NT2/D1 (cell line): ENCODE data around the gene PKP1.
"Not testable (repeated sequence)": the region's sequence is repeated elsewhere in the genome, so short reads cannot be mapped to it uniquely, and the experiment has no call there.

Experiments used
- DNase-seq: peaks from one replicate; pipeline ENCODE4 v3.0.0-alpha.2; 2011; ENCODE audit warnings: low read depth, low spot score
- H3K27me3 ChIP-seq: 2 replicates; pipeline ENCODE4 v1.6.0; 2011; ENCODE audit warnings: mild to moderate bottlenecking; ENCODE audit not compliant: insufficient read length, insufficient read depth
- H3K36me3 ChIP-seq: 2 replicates; pipeline ENCODE4 v1.6.1; 2011; ENCODE audit warnings: mild to moderate bottlenecking, low read length, mixed read lengths; ENCODE audit not compliant: insufficient read depth, insufficient read length
- H3K4me1 ChIP-seq: 2 replicates; pipeline ENCODE4 v1.5.1; 2011; ENCODE audit not compliant: insufficient read depth, insufficient read length
- H3K4me3 ChIP-seq: 2 replicates; pipeline ENCODE4 v1.5.1; 2011; ENCODE audit warnings: low read depth; ENCODE audit not compliant: insufficient read length
- H3K9ac ChIP-seq: 2 replicates; pipeline ENCODE4 v1.6.0; 2011; ENCODE audit warnings: low read depth; ENCODE audit not compliant: insufficient read length
- H3K9me3 ChIP-seq: 2 replicates; pipeline ENCODE4 v1.5.1; 2011; ENCODE audit warnings: mild to moderate bottlenecking, low read length; ENCODE audit not compliant: insufficient read depth
- SUZ12 ChIP-seq: IDR thresholded peaks from 2 replicates; pipeline ENCODE4 v1.6.1; 2011; ENCODE audit not compliant: insufficient read length, insufficient read depth; ENCODE audit errors: extremely low read depth
- YY1 ChIP-seq: IDR thresholded peaks from 2 replicates; pipeline ENCODE4 v1.6.1; 2011; ENCODE audit not compliant: insufficient read length, insufficient read depth
- ZNF274 ChIP-seq: IDR thresholded peaks from 2 replicates; pipeline ENCODE4 v1.6.1; 2011; ENCODE audit warnings: mild to moderate bottlenecking, low read depth, low read length

The PKP1 gene

DNA sequence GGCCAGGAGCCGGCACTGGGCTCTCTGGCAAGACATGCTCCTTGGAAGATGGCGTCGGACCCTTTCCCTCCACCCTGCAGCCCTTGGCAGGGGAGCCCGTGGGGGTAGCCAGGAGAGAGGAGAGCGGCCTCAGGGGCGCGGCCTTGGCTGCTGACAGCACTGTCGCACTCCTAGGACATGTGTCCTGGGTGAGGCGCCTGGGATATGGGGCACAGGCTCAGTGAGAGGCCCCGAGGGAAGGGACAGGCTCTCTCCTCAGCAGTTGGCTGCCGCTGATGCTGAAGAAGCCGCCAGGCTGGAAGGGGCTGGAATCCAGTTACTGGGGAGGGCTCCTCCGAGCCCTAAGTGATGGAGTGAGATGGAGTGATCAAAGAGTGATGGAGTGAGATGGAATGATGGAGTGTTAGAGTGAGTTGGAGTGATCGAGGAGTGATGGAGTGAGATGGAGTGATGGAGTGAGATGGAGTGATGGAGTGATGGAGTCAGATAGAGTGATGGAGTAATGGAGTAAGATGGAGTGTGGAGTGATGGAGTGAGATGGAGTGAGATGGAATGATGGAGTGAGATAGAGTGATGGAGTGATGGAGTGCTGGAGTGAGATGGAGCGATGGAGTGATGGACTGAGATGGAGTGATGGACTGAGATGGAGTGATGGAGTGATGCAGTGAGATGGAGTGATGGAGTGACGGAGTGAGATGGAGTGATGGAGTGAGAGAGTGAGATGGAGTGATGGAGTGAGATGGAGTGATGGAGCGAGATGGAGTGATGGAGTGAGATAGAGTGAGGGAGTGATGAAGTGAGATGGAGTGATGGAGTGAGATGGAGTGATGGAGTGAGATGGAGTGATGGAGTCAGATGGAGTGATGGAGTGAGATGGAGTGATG, 27.6 kb upstream of the PKP1 start:
- TF ChIP-seq SUZ12 (no peak), ZNF274 (no peak), YY1 (no peak)
- Histone ChIP-seq H3K36me3 (no peaks in the 10 kb centered on the region), H3K4me1 (peaks cover 11% of the 10 kb centered on the region), H3K9me3 (no peaks in the 10 kb centered on the region), H3K27me3 (peaks cover 7% of the 10 kb centered on the region), H3K9ac (no peak overlapping the region), H3K4me3 (no peak overlapping the region)
- no peak for DNase-seq

DNA sequence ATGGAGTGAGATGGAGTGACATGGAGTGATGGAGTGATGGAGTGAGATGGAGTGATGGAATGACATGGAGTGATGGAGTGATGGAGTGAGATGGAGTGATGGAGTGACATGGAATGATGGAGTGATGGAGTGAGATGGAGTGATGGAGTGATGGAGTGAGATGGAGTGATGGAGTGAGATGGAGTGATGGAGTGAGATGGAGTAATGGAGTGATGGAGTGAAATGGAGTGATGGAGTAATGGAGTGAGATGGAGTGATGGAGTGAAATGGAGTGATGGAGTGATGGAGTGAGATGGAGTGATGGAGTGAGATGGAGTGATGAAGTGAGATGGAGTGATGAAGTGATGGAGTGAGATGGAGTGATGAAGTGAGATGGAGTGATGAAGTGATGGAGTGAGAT, 25.2 kb upstream of the PKP1 start:
- H3K9me3 ChIP-seq, H3K36me3 ChIP-seq, H3K4me3 ChIP-seq, H3K27me3 ChIP-seq, DNase-seq, H3K9ac ChIP-seq: not testable (repeated sequence)
- H3K4me1 ChIP-seq = peaks cover 11% of the 10 kb centered on the region

DNA sequence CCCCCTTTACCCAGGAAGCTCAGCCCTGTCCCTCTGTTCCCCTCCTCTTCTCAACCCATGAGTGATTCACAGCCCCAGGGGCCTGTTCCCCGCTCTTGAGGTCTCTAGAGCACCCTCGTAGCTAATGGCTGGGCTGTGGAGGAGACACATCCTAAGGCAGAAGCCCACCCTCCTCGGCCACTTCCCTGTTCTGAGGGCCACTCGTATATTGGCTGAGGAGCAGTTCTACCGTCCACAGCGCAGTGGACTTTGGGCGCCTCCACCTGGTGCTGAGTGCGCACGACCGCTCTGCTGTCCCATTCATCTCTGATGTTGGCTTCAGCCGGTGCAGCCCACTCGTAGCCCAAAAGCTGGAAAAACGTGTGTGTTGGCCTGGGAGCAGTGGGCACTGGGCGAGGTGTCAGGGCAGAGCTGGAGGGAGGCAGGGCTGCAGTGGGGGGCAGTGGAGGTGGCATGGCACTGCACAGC, 24.5 kb upstream of the PKP1 start:
- H3K4me3 ChIP-seq = no peak overlapping the region
- H3K4me1 ChIP-seq = peaks cover 11% of the 10 kb centered on the region
- no peaks in the 10 kb centered on the region for H3K9me3 ChIP-seq
- DNase-seq = no peak
- peaks cover 8% of the 10 kb centered on the region for H3K27me3 ChIP-seq
- no peak overlapping the region for H3K9ac ChIP-seq
- no peaks in the 10 kb centered on the region for H3K36me3 ChIP-seq
- TF ChIP-seq ZNF274 (no peak), YY1 (no peak), SUZ12 (no peak)

DNA sequence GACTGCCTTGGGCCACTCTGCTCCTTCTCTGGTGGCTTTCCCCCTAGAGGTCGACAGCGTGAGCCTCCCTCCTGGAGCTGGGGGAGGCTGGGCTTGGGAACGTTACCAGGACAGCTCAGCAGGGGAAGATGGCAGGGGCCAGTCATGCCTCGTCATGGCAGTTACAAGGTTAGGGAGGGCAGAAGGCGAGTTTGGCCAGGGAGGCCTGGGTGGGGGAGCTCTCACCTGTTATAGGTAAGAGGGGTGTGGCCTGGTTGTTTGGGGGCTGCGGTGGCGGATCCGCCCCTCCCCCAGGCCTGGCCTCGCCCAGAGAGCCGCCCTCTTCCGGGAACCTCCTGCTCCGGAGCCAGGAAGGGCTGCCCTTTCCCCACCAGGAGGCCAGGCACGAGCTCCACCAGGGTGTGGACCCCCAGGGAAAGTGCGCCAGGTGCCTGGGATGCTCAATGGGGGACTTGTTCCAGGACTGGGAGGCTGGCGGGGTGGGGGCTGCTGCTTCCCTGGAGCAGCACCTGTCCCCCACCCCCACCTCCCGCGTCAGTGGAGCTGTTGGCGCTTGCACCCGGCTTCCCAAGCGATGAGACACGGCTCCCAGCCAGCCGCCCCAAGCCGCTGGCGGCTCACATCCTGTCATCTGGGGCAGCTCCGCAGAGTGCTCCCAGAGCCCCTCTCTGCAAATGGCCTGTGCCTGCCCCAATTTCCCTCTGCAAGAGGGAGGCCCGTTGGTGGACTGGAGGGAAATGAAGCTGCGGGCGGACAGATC, 23.6 kb upstream of the PKP1 start:
- Histone ChIP-seq H3K9me3 (no peaks in the 10 kb centered on the region), H3K4me3 (peak overlapping the region; percentile 15), H3K9ac (peak overlapping the region; percentile 24), H3K27me3 (peaks cover 8% of the 10 kb centered on the region), H3K4me1 (peaks cover 8% of the 10 kb centered on the region), H3K36me3 (no peaks in the 10 kb centered on the region)
- no peak for DNase-seq
- TF ChIP-seq YY1 (no peak), ZNF274 (no peak), SUZ12 (no peak)

DNA sequence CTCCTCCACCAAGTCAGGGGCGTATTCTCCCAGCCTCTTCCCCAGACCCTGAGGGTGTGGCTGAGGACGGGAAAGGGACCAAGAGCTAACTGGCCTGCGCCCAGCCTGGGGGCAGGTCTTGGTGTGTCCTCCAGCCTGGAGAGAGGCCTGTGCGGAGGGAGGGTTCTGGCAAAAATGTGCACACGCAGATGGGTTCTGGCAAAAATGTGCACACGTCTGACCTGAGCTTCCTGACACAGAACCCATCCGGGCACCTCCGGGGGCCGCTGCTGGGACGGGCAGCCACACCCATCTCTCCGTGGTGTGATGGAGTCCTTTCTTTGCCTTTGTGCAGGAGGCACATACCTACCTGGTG, 23.1 kb upstream of the PKP1 start:
- Histone ChIP-seq H3K4me1 (peaks cover 8% of the 10 kb centered on the region), H3K36me3 (no peaks in the 10 kb centered on the region), H3K27me3 (peaks cover 8% of the 10 kb centered on the region), H3K9me3 (no peaks in the 10 kb centered on the region), H3K9ac (peak overlapping the region; percentile 24), H3K4me3 (peak overlapping the region; percentile 15)
- DNase-seq = no peak
- TF ChIP-seq YY1 = no peak
- no peak for TF ChIP-seq ZNF274
- TF ChIP-seq SUZ12 = no peak

DNA sequence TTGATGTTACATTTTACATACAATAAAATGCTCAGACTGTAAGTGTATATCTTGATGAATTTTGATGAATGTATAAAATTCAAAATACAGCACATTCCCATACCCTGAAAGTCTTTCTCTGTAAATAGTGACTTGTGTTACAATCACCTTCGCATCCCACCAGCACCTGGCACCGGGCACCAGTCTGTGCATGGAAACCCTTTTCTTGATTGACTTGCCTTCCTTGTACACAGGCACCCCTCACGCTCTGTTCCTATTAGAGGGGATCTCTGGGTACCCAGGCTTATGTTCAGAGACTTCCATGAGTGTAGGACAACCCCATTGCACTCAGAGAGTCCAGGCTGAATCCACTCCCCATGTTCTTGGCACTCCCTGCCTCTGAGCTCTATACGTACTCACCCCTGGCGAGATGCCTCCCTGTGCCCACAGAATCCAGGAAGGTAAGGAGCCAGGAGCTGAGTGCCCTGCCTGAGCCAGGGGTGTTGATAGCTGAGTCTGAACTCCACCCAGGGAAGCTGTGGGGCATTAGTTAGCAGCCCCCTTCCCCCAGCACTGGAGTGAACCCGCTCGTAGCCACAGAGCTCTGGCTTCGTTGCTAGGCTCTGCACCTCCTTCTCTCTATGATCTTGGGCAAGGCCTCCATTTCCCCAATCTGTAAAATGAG, 22.5 kb upstream of the PKP1 start:
- Histone ChIP-seq H3K27me3 (peaks cover 8% of the 10 kb centered on the region), H3K36me3 (no peaks in the 10 kb centered on the region), H3K9ac (no peak overlapping the region), H3K4me3 (no peak overlapping the region), H3K4me1 (peaks cover 8% of the 10 kb centered on the region), H3K9me3 (no peaks in the 10 kb centered on the region)
- no peak for TF ChIP-seq SUZ12
- no peak for TF ChIP-seq YY1
- TF ChIP-seq ZNF274 = no peak
- no peak for DNase-seq

DNA sequence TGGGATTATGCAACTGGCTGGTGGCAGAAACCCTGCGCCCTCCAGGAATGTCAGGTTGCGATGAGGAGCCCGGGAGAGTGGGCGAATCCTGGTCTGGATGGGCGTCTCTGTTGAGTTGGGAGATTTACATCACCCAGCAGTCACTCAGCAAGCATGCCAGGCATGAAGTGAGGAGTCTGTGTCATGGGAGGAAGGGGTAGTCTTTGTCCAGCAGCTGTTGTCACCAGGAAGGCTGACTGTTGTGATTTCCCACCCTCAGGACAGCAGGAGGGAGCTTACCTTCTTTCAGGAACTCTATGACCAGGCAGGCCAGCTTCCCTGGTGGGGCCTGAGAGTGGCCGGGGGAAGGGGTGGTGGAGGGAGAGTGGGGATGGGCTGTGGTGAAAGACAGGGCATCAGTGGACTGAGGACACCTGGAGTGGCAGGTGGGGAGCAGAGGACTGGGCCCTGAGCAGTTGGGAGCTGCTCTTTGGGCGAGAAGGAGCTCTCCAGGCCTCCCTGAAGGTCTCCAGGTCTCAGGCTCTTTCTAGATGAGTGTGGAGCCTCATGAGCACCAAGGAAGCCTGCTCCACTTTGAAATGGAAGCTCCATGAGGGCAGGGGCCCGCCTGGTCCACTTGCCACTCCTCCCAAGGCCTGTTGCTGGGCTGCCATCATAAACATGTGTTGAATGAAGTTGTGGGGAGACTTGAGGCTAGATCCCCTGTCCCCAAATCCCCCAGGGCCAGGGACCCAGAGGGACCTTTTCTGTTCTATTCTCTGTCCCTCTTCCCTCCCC, 21.3 kb upstream of the PKP1 start:
- H3K9ac ChIP-seq = no peak overlapping the region
- TF ChIP-seq SUZ12 (no peak), ZNF274 (no peak), YY1 (no peak)
- peaks cover 8% of the 10 kb centered on the region for H3K4me1 ChIP-seq
- peaks cover 11% of the 10 kb centered on the region for H3K27me3 ChIP-seq
- H3K36me3 ChIP-seq = no peaks in the 10 kb centered on the region
- no peak for DNase-seq
- no peak overlapping the region for H3K4me3 ChIP-seq
- H3K9me3 ChIP-seq = no peaks in the 10 kb centered on the region
